GM18508 (cell line): ENCODE results near the gene SLC17A9.
A peak's percentile ranks its signal among the peaks of the same experiment; 100 is the strongest.

Experiments used
- ATAC-seq: cut with Tn5 transposase; IDR thresholded peaks from one replicate; pipeline ENCODE4 v1.9.1; 2021; ENCODE audit warnings: moderate number of reproducible peaks; ENCODE audit not compliant: insufficient read depth, unreplicated experiment

SLC17A9 gene

GRCh38 chr20:62937268-62938104 is 15.0 kb upstream of the SLC17A9 start:
- peak; percentile 73 for ATAC-seq

- no peak for ATAC-seq
Measured at GRCh38 chr20:62938105-62938888, 14.2 kb upstream of the SLC17A9 start, which contains the start of gene GID8. GID8 (plus strand) TSS chr20:62938147; CDS start chr20:62941503, 3,356 bp downstream.

GRCh38 chr20:62940875-62941274 is 11.6 kb upstream of the SLC17A9 start:
- ATAC-seq = no peak

- ATAC-seq = no peak
Measured at GRCh38 chr20:62941792-62942191, 10.7 kb upstream of the SLC17A9 start.

GRCh38 chr20:62942456-62942855 is 10.1 kb upstream of the SLC17A9 start:
- ATAC-seq = no peak

- ATAC-seq = no peak
Measured at GRCh38 chr20:62943396-62943795, 9.1 kb upstream of the SLC17A9 start.

- ATAC-seq = no peak
Measured at GRCh38 chr20:62944184-62944583, 8.3 kb upstream of the SLC17A9 start.

- ATAC-seq = no peak
Measured at GRCh38 chr20:62944746-62945145, 7.8 kb upstream of the SLC17A9 start.

- ATAC-seq = no peak
Measured at GRCh38 chr20:62945771-62946339, 6.7 kb upstream of the SLC17A9 start.

- ATAC-seq = no peak
Measured at GRCh38 chr20:62946918-62947317, 5.6 kb upstream of the SLC17A9 start.

GRCh38 chr20:62947532-62948300 is 4.8 kb upstream of the SLC17A9 start:
- no peak for ATAC-seq

GRCh38 chr20:62949153-62949821 is 3.2 kb upstream of the SLC17A9 start:
- no peak for ATAC-seq

- no peak for ATAC-seq
Measured at GRCh38 chr20:62949962-62950361, 2.5 kb upstream of the SLC17A9 start.

- ATAC-seq = no peak
Measured at GRCh38 chr20:62950741-62951140, 1.8 kb upstream of the SLC17A9 start.

- ATAC-seq = no peak
Measured at GRCh38 chr20:62951143-62951895, 1.2 kb upstream of the SLC17A9 start.

- ATAC-seq = no peak
Measured at GRCh38 chr20:62951896-62952372, 575 bp upstream of the SLC17A9 start.

- ATAC-seq = no peak
Measured at GRCh38 chr20:62952968-62953838, 694 bp downstream of the SLC17A9 start.
